ENCODE data around the gene MBNL1. TPM values are rescaled to one million over a fixed set of nuclear protein-coding genes. Genes with fewer than 3 reads are reported as not detected.

Gene MBNL1
- total and polyA plus RNA-seq, 2 donors (not counting 3 experiments of a cell fraction or from before 2014, with no cell fraction given), result 179 to 362 TPM

DNA sequence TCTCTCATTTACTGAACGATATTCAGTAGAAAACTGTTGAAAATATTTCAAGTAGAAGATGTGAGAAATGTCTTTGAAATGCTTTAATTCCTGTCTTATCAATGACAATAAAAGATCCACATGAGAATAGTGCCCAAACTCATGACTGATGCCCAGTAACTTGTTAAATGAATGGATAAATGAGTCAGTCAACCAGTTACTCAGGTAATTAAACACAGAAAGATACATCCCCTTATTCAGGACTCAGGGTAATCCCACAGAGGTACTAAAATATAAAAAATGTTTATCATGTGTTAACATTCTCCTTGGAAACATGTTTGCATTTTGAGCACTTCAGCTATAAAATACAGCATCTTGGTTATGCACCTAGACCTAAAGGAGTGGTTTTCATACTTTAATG lies 169.5 kb downstream of the MBNL1 start:
- dilution Hi-C loops (cut with MboI; ENCODE audit: extremely low pct_ligation_motif_present, low sequenced_read_pairs), result no loop called here
- peaks cover 4 to 7% of the 10 kb centered on the region in 2 experiments for H3K36me3 ChIP-seq (ENCODE audit: control insufficient read depth in 2 of 2, extremely low read depth in 1 of 2, insufficient read depth in 2 of 2, low read length in 2 of 2)
- H4K20me1 ChIP-seq (replicated peaks; ENCODE audit: control insufficient read depth, extremely low read depth, insufficient read depth, low read length), result peaks cover 12% of the 10 kb centered on the region
- H3K4me3 ChIP-seq (replicated peaks in 1 of 3; ENCODE audit: insufficient read depth in 1 of 3, low read depth in 1 of 3, low read length in 3 of 3), result no peak overlapping the region
- H3K79me2 ChIP-seq (ENCODE audit: control insufficient read depth, insufficient read depth, low read length), result peaks cover 96% of the 10 kb centered on the region
- H3K9ac ChIP-seq (replicated peaks; ENCODE audit: extremely low read depth, insufficient read depth, low read length), result no peak overlapping the region
- H3K4me2 ChIP-seq (ENCODE audit: insufficient read depth, low read length), result no peak overlapping the region
- H3K27ac ChIP-seq (ENCODE audit: insufficient read depth, low read depth, low read length), result no peak overlapping the region
- H3K9me1 ChIP-seq (replicated peaks; ENCODE audit: control insufficient read depth, extremely low read depth, insufficient read depth, low read length), result no peaks in the 10 kb centered on the region
- intact Hi-C loops (cut with micrococcal nuclease), result no loop called here
- FAIRE-seq, result no peak
- POLR2A ChIA-PET, result no interaction called here
- no peak for DNase-seq (ENCODE audit: low read depth, low spot score)
- TF ChIP-seq JUN (IDR thresholded peaks at IDR 0.05; ENCODE audit: borderline replicate concordance, insufficient read depth, insufficient read length, low read depth), result no peak
- no peak for TF ChIP-seq POLR2A (IDR thresholded peaks at IDR 0.05; ENCODE audit: low read depth, low read length)
- TF ChIP-seq, protein P1, sequence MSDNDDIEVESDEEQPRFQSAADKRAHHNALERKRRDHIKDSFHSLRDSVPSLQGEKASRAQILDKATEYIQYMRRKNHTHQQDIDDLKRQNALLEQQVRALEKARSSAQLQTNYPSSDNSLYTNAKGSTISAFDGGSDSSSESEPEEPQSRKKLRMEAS (IDR thresholded peaks at IDR 0.05; ENCODE audit: insufficient read depth, insufficient read length), result no peak
- no peak for TF ChIP-seq MYC (IDR thresholded peaks at IDR 0.05; ENCODE audit: low read depth, low read length)
- no peak for TF ChIP-seq EZH2 (IDR thresholded peaks at IDR 0.05; ENCODE audit: borderline replicate concordance, low read depth, low read length, severe bottlenecking)
- TF ChIP-seq GATA2 (IDR thresholded peaks at IDR 0.05; ENCODE audit: insufficient read depth, insufficient read length, low read depth, low read length), result no peak
- TF ChIP-seq, protein P2, sequence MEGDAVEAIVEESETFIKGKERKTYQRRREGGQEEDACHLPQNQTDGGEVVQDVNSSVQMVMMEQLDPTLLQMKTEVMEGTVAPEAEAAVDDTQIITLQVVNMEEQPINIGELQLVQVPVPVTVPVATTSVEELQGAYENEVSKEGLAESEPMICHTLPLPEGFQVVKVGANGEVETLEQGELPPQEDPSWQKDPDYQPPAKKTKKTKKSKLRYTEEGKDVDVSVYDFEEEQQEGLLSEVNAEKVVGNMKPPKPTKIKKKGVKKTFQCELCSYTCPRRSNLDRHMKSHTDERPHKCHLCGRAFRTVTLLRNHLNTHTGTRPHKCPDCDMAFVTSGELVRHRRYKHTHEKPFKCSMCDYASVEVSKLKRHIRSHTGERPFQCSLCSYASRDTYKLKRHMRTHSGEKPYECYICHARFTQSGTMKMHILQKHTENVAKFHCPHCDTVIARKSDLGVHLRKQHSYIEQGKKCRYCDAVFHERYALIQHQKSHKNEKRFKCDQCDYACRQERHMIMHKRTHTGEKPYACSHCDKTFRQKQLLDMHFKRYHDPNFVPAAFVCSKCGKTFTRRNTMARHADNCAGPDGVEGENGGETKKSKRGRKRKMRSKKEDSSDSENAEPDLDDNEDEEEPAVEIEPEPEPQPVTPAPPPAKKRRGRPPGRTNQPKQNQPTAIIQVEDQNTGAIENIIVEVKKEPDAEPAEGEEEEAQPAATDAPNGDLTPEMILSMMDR (IDR thresholded peaks at IDR 0.05; ENCODE audit: extremely low read depth in 1 of 2, insufficient read depth in 1 of 2, low read depth in 1 of 2, low read length in 2 of 2), result no peak
- CTCF ChIA-PET, result no interaction called here
- BruUV-seq (replicated peaks), result no TSS peak
- peaks cover 32% of the 10 kb centered on the region for H3K4me1 ChIP-seq (ENCODE audit: control insufficient read depth, extremely low read depth, insufficient read depth, low read length)
- no peaks in the 10 kb centered on the region for H3K9me3 ChIP-seq (replicated peaks; ENCODE audit: control insufficient read depth, insufficient read depth, low read length)
- no peak overlapping the region for H2AFZ ChIP-seq (ENCODE audit: low read depth, low read length)
- H3K27me3 ChIP-seq (ENCODE audit: control insufficient read depth in 2 of 2, insufficient read depth in 2 of 2, low read length in 2 of 2), result no peaks in the 10 kb centered on the region
